ENCODE measurements around the gene RAB23.

The RAB23 gene

DNA sequence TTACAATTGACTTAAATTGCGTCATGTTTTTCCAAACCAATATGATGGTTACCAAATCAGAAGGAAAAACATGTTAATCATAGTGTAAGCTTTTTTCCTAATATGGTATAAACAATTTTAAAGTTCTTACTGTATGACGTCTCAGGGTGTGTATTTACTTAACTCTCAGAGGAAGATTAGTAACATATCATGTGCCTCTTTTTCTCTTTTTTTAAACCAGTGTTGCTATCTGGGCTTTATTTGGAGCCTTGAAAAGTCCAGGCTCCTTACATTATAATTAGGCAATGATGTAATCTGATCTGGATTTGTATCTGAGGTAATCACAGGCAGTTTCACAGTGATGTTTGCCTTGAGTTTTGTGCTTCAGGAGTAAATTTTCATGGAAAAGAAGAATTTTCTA is 20.4 kb upstream of the RAB23 start:
- peak; percentile 97 for DNase-seq

DNA sequence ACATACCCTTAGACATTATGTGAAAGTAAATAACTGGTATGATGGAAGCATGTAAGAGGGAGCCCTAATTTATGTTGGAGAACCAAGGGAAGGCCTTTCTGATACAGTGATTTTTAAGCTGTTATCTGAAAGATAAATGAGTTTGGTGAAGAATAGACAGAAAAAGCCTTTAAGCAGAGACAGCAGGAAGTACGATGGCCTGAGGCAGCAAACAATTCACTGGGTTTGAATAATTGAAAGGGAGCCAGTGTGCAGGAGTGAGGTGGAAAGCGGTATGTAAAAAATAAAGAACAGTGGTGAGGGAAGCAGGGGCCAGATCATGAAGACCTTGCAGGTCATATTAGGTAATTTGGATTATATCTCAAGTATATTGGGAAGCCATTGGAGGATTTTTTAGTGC is 4.1 kb upstream of the RAB23 start:
- DNase-seq: no peak

GRCh38 chr6:57224769-57225515 is 2.8 kb upstream of the RAB23 start:
- DNase-seq: peak; percentile 66

- DNase-seq: no peak
Measured at GRCh38 chr6:57222743-57223077, 603 bp upstream of the RAB23 start.

- DNase-seq: peak; percentile 66
Measured at GRCh38 chr6:57221191-57221935, 744 bp downstream of the RAB23 start.

DNA sequence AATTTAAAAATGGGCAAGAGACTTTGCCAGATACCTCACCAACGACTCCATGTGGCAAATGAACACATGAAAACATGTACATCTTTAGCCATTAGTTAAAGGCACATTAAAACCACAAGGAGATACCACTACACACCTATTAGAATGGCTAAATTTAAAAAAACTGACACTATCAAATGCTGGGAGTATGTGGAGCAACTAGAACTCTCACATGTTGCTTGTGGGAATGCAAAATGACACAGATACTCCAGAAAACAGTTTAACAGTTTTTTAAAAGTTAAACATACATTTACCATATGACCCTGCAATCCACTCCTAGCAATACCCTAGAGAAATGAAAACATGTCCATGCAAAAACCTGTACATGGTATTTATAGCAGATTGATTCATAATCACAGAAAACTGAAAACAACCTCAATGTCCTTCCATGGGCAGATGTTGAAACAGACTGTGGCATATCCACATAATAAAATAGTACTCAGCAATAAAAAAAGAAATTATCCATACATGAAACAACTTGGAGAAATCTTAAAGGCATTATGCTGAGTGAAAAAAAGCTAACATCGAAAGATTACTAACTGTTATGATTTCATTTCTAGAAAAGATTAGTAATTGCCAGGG is 1.9 kb downstream of the RAB23 start:
- DNase-seq: no peak

DNA sequence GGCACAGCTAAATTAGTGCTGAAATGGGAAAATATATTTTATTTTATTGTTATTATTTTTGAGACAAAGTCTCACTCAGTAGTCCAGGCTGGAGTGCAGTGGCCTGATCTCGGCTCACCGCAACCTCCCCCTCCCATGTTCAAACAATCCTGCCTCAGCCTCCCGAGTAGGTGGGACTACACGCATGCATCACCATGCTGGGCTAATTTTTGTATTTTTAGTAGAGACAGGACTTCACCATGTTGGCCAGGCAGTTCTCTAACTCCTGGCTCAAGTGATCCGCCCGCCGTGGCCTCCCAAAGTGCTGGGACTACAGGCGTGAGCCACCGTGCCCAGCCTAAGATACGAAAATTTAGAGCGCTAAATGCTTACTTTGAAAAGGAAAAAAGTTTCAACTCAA is 4.8 kb downstream of the RAB23 start:
- DNase-seq: no peak

DNA sequence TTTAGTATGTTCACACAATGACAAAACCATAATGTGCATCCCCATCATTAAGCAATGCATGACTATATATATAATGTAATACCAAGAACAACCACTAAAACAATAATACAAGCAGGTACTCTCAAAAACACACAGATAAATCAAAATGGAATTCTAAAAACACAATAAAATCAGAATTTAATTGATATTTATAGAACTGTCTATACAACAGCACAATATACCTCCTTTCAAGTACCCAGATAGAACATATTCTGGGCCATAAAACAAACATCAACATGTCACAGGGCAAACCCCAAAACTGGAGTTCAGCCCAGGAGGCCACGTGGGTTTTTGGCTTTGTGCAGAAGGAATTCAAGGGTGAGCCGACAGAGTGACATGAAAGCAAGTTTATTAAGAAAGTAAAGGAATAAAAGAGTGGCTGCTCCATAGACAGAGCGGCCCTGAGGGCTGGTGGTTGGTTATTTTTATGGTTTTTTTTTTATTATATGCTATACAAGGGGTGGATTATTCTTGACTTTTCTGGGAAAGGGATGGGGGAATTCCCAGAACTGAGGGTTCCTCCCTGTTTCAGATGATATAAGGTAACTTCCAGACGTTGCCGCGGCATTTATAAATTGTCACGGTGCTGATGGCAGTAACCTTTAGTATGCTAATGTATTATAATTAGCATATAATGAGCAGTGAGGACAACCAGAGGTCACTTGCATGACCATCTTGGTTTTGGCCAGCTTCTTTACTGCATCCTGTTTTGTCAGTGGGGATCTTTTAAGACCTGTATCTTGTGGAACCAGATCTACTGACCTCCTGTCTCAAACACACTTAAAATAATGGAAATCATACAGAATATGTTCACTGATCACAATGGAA is 5.6 kb downstream of the RAB23 start:
- no peak for DNase-seq

DNA sequence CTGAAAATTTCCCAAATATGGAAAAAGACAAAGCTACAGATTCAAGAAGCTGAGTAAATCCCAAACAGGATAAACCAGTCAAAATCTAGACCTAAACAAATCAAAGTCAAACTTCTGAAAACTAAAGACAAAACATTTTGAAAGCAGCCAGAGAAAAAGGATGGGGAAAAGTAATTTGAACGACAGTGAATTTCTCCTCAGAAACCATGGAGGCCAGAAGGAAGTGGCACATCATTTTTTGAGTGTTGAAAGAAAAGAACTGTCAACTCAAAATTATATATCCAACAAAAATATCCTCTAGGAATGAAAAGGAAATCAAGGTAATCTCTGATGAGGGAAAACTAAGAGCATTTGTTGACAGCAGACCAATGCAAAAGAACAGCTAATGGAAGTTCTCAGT is 6.8 kb downstream of the RAB23 start:
- DNase-seq: no peak

DNA sequence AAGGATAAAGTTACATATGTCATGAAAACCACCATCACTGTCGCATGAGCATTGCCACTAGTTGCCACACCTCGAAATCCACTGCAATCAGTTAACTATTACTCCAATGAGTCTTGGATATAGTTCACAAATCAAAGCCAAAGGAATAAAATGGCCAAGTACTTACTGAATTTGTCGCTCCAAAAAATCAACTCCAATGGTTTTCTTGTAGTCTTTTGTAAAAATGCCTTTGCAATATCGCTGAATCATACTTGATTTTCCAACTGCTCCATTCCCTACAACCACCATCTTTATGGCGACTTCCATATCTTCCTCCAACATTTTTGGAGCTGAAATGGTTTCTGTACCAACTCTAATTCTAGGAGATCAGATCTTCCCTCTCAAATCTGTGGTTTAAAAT is 12.0 kb downstream of the RAB23 start:
- DNase-seq: no peak

GRCh38 chr6:57209030-57209429 is 13.1 kb downstream of the RAB23 start:
- DNase-seq: no peak

- DNase-seq: no peak
Measured at GRCh38 chr6:57207872-57208271, 14.2 kb downstream of the RAB23 start.

GRCh38 chr6:57207141-57207540 is 15.0 kb downstream of the RAB23 start:
- peak; percentile 44 for DNase-seq

GRCh38 chr6:57205550-57206328 is 16.4 kb downstream of the RAB23 start:
- DNase-seq: no peak

DNA sequence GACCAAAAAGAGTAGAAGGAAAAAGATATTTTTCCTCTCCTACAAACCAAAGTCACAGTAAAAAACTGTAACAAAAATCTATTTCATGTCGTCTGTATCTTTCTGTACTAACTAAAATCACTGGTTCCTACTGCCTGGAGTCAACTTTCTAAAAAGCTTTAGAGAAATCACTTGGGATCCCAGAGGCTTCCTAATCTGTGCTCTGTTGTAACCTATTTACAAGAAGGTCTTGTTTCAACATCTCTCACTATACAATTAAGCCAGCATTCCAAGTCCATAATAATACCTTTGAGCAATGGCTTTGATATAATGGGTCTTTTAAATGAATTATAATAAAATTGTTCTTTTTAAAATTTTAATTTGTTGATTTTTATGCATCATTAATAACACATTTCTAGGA is 20.4 kb downstream of the RAB23 start:
- DNase-seq: no peak

DNA sequence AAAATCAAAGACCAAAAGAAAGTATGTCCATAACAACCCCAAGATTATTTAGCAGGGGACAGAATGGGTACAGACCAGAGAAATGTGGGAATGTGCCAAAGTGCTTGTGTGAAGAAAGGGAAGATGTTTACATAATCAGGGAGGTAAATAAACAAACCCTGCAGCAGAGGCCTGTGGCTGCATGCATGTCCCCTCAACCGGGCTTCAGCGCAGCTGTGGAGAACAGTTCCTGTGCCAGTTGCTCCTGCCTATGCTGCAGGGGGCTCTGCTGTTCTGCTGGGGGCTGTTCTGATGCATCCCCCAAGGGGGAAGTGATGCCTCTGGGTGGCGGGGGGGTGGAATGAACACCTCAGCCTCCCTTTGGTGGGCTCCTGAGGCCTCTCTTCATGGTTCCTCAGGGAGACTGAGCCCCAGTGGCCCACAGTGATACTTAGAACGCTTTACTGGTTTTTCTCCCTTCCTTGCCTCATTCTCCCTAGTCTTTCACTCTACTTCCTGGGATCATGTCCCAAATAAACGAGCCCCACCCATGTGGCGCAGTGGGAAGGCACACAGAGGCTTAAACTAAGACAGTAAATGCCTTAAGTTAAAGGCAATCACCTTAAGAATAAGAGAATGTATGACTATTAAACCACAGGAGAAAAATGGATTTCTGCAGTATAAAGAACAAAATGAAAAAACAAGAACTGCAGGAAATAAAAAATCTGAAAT is 23.0 kb downstream of the RAB23 start:
- DNase-seq: no peak

DNA sequence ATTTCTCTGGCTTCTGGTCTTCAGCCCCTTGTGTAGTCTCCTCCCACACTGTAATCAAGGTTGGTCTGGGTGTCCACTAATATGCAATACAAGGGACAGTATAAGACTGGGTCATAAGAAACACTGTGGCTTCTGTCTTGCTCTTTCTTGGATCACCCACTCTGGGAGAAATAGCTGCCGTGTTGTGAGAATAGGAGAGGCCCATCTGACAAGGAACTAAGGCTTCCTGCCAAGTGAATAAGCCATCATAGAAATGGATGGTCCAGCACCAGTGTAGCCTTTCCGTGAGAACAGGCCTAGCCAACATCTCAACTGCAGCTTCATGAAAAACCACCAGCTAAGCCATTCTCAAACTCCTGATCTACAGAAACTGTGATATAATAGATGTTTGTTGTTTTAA is 26.6 kb downstream of the RAB23 start:
- no peak for DNase-seq

GRCh38 chr6:57193177-57193576 is 28.9 kb downstream of the RAB23 start:
- no peak for DNase-seq

- peak; percentile 60 for DNase-seq
Measured at GRCh38 chr6:57190140-57190539, 32.0 kb downstream of the RAB23 start.

DNA sequence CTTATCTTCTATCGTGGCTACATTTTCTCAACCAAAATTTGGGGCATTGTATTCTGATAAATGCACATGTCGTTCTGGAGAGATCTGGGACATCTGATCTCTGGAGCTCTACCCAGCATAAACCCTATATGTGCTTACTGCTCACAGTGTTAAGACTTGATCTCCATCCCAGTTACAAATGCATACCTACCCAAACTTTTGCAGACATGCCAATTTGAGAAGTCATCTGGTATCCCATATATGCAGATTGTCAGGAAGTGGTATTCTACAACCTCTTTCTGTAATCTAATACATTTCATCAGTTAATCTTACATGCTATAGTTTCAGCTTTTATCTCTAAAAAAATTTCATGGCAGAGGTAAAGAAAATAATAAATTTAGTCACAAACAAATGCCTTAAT is 38.8 kb downstream of the RAB23 start:
- DNase-seq: peak; percentile 48

DNA sequence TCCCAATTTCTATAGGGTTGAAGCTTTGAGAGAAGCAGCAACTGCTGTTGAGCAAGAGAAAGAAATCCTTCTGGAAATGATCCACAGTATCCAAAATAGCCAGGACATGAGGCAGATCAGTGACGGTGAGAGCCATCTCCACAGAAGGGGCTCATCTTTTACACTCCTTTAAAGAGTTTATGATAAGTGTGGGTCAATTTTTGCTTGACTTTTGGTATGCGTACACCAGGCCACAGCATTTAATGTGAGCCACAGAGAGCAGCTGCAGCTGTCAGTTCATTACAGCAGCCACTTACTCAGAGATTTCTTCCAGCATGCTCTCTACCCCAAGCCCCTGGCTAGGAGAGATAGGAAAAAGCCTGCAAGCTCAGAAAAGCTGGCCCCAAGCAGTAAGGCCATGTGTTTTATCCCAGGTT is 40.1 kb downstream of the RAB23 start:
- no peak for DNase-seq

DNA sequence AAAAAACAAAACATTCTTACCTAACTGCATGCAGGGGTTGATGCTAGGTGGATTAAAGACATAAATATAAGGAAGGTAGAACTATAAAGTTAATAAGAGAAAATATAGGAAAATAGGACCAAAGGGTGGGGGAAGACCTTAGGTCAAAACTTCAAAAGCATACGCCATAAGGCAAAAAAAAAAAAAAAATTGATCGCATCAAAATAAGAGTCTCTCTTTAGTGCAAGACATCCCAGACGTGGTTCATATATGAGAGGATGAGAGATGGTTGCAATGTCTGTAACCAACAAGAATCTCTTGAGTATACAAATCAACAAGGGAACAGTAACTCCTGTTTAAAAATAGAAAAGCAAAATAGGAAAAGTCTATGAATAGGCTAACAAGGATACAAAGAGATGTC is 41.5 kb downstream of the RAB23 start:
- DNase-seq: no peak

All from fibroblast of skin of right quadriceps (primary cell).